AG04450 (cell line): ENCODE measurements around the gene BEND3. TPM values are rescaled to one million over a fixed set of nuclear protein-coding genes. Genes with fewer than 3 reads are reported as not detected.

Experiments used
- CTCF ChIA-PET: fragments of 300-600, 350-600 bp; formaldehyde crosslinking; extraction: SDS; loops from one replicate; lab custom pipeline; 2022; ENCODE audit warnings: antibody characterized with exemption, inconsistent platforms; lab: Charles Lee
- POLR2A ChIA-PET: fragments of 350-600 bp; formaldehyde crosslinking; extraction: SDS; loops from one replicate; lab custom pipeline; 2021; ENCODE audit warnings: antibody characterized with exemption, inconsistent platforms; lab: Yijun Ruan, JAX
- DNase-seq: peaks from one replicate; pipeline ENCODE4 v3.0.0-alpha.2; 2011; ENCODE audit warnings: low read depth, low spot score
- H3K27ac ChIP-seq: one replicate; pipeline ENCODE4 v1.5.1; 2012; ENCODE audit warnings: low read depth, low read length, control low read depth
- H3K27me3 ChIP-seq: one replicate; pipeline ENCODE4 v1.6.0; 2012; ENCODE audit warnings: low read length; ENCODE audit not compliant: control insufficient read depth, insufficient read depth
- H3K4me3 ChIP-seq: 2 replicates; pipeline ENCODE4 v1.5.1; 2011; ENCODE audit warnings: mild to moderate bottlenecking, low read depth, low read length, control low read depth
- H3K9me3 ChIP-seq: 2 replicates; pipeline ENCODE4 v1.5.1; 2012; ENCODE audit warnings: low read length; ENCODE audit not compliant: control insufficient read depth, insufficient read depth
- CTCF ChIP-seq: IDR thresholded peaks from 2 replicates; pipeline ENCODE4 v1.5.1; 2011; ENCODE audit warnings: low read depth, low read length, control low read depth, inconsistent platforms
- polyA plus RNA-seq: library from polyadenylated mRNA; depleted of rRNA; stranded (reverse); fragments of >200 nt; gene quantifications from 2 replicates; pipeline ENCODE4 v1.2.3, GENCODE V29; 2011

Gene BEND3
- polyA plus RNA-seq, 1 experiment: 0.81 TPM

- ChIA-PET CTCF (interaction anchor here (0.6 kb wide), 1 partner anchor 20 kb away, joined by 3 read pairs; no protein-coding TSS in a partner anchor), POLR2A (no interaction called here)
- Histone ChIP-seq H3K4me3 (no peak overlapping the region), H3K27me3 (no peaks in the 10 kb centered on the region), H3K9me3 (no peaks in the 10 kb centered on the region; the same call in 1 of the 2 replicates), H3K27ac (no peak overlapping the region)
- no peak for TF ChIP-seq CTCF
- DNase-seq: no peak
Observed at GRCh38 chr6:107033126-107033525, 82.2 kb downstream of the BEND3 start.

GRCh38 chr6:107032051-107032450 lies 83.3 kb downstream of the BEND3 start:
- DNase-seq: no peak
- Histone ChIP-seq H3K27ac (no peak overlapping the region), H3K27me3 (no peaks in the 10 kb centered on the region), H3K4me3 (no peak overlapping the region), H3K9me3 (no peaks in the 10 kb centered on the region; the same call in 1 of the 2 replicates)
- no peak for TF ChIP-seq CTCF
- POLR2A ChIA-PET: no interaction called here
- CTCF ChIA-PET: interaction anchor here (1.1 kb wide), 2 partner anchors 35 to 82 kb away, joined by 3 to 6 read pairs; no protein-coding TSS in a partner anchor

GRCh38 chr6:107030151-107030550 lies 85.2 kb downstream of the BEND3 start:
- Histone ChIP-seq H3K4me3 (no peak overlapping the region), H3K27ac (no peak overlapping the region), H3K9me3 (no peaks in the 10 kb centered on the region; the same call in 1 of the 2 replicates), H3K27me3 (no peaks in the 10 kb centered on the region)
- TF ChIP-seq CTCF: no peak
- no peak for DNase-seq
- ChIA-PET POLR2A (no interaction called here), CTCF (interaction anchor here (0.8 to 1.9 kb wide), 2 partner anchors 84 to 86 kb away, joined by 3 to 8 read pairs; no protein-coding TSS in a partner anchor)

- Histone ChIP-seq H3K27ac (no peak overlapping the region), H3K4me3 (no peak overlapping the region), H3K9me3 (no peaks in the 10 kb centered on the region; the same call in 1 of the 2 replicates), H3K27me3 (no peaks in the 10 kb centered on the region)
- ChIA-PET POLR2A (no interaction called here), CTCF (interaction anchor here (0.6 to 1.9 kb wide), 14 partner anchors 10 to 630 kb away, joined by 3 to 11 read pairs (median 4); no protein-coding TSS in a partner anchor)
- TF ChIP-seq CTCF: no peak
- no peak for DNase-seq
Observed at GRCh38 chr6:107026965-107027364, 88.3 kb downstream of the BEND3 start.

- no peak for TF ChIP-seq CTCF
- ChIA-PET POLR2A (no interaction called here), CTCF (interaction anchor here (1.0 kb wide), 1 partner anchor 28 kb away, joined by 5 read pairs; no protein-coding TSS in a partner anchor)
- Histone ChIP-seq H3K9me3 (no peaks in the 10 kb centered on the region), H3K27me3 (no peaks in the 10 kb centered on the region), H3K4me3 (no peak overlapping the region), H3K27ac (no peak overlapping the region)
- no peak for DNase-seq
Observed at GRCh38 chr6:107021446-107022185, 93.7 kb downstream of the BEND3 start.
